Left kidney (tissue), 8 donors: ENCODE measurements around the gene PTPRO. TPM values are rescaled to one million over a fixed set of nuclear protein-coding genes. Genes with fewer than 3 reads are reported as not detected.

Experiments
- DNase-seq: peaks from one replicate; pipeline ENCODE4 v3.0.0-alpha.2; 2013
- long read RNA-seq, 8 donors: transcript quantifications; one replicate each; lab custom pipeline, GENCODE V29; 2026
- polyA plus RNA-seq: library from polyadenylated mRNA; unstranded; fragments of 120-200 nt; gene quantifications from one replicate; pipeline ENCODE4 v1.2.1, GENCODE V29; 2013; ENCODE audit not compliant: insufficient read length

Gene PTPRO
- polyA plus RNA-seq, result 257 TPM
- long read RNA-seq, donor 1, full-length matches to known transcripts, result 10 of 51 reads
- long read RNA-seq, donor 1, partial matches to known transcripts, result 41 of 51 reads
- long read RNA-seq, donor 1, other reads (novel, unspliced or antisense), result 0 of 51 reads
- long read RNA-seq, donor 2, full-length matches to known transcripts, result 11 of 29 reads
- long read RNA-seq, donor 2, partial matches to known transcripts, result 18 of 29 reads
- long read RNA-seq, donor 2, other reads (novel, unspliced or antisense), result 0 of 29 reads
- long read RNA-seq, donor 3, full-length matches to known transcripts, result 8 of 16 reads
- long read RNA-seq, donor 3, partial matches to known transcripts, result 8 of 16 reads
- long read RNA-seq, donor 3, other reads (novel, unspliced or antisense), result 0 of 16 reads
- long read RNA-seq, donor 4, result 0 reads
- long read RNA-seq, donor 5, full-length matches to known transcripts, result 18 of 237 reads
- long read RNA-seq, donor 5, partial matches to known transcripts, result 219 of 237 reads
- long read RNA-seq, donor 5, other reads (novel, unspliced or antisense), result 0 of 237 reads
- long read RNA-seq, donor 6, full-length matches to known transcripts, result 5 of 155 reads
- long read RNA-seq, donor 6, partial matches to known transcripts, result 150 of 155 reads
- long read RNA-seq, donor 6, other reads (novel, unspliced or antisense), result 0 of 155 reads
- long read RNA-seq, donor 7, full-length matches to known transcripts, result 17 of 247 reads
- long read RNA-seq, donor 7, partial matches to known transcripts, result 230 of 247 reads
- long read RNA-seq, donor 7, other reads (novel, unspliced or antisense), result 0 of 247 reads
- long read RNA-seq, donor 8, full-length matches to known transcripts, result 3 of 3 reads
- long read RNA-seq, donor 8, partial matches to known transcripts, result 0 of 3 reads
- long read RNA-seq, donor 8, other reads (novel, unspliced or antisense), result 0 of 3 reads

DNA sequence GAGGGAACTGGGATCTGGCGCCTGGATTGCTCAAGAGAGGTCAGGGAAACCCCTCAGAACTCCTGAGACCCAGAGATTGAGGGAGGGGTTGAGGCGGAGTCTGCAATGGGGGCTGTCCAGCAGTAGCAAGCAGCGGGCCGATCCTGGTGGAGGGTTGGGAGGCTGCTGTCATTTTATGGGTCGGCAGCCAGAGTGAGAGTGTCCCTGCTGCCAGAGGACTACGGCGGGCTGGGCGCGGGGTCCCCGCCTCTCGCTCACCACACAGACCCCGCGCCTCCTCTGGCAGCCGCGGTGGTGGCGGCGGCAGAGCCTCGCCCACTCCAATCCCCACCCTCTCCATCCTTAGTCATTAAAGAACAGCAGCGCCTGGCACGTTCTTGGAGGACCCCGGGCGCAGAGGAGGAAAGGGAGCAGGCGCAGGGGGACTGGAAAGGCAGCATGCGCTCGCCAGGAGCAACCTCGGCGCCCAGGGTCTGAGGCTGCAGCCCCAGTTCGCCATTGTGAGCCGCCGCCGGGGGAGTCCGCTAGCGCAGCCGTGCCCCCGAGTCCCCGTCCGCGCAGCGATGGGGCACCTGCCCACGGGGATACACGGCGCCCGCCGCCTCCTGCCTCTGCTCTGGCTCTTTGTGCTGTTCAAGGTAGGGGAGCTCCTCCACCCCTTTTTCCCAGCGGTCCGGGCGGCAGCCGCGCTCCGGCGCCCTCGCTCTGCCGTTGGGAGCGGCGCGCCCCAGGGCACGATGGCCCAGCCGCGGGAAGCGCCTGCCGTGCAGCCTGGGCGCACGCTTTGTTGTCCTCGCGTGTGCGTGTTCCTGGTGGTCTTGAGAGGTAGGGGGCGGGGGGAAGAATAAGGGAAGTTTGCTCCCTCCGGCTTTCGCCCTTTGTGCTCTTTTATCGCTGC, at the start of gene PTPRO:
PTPRO (plus strand) TSS at position 345 of the 898 bp plus-strand sequence.
- peak; percentile 30 for DNase-seq

DNA sequence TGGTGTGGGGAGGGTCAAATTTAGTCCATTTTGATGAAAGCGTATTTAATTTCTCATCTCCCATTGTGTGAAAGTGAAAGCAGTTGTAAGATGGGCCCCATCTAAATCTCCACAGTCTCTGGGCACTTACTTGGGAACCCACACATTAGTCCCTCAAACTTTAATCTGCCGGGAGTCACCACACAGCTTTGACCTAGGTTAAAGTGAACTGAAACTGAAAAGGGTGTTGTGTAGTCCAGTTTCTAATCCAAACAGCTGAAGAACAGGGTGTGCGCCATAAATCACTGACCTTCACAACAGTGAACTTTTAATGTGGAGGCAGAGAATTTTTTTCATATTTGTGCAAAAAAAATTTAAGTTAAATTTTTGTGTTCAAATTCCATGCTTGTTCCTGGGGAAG, 48.4 kb upstream of the PTPRO start:
- DNase-seq, result no peak

DNA sequence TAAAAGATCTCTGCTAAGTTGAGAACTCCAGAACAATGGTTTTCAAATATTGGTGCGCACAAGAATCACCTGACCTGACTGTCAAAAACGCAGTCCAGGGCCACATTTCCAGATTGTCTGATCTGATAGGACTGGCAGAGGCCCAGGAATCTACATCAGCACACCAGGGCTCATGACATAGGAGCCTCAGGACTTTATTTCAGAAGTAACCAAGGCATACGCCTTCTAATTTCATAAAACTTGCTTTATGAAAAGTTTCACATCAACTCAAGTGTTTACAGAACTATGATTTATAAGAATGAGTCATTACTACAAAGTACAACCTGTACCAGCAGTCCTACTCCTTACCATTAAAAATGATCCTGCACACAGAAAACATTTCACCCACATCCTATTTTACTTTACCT, 47.7 kb upstream of the PTPRO start:
- DNase-seq, result no peak

DNA sequence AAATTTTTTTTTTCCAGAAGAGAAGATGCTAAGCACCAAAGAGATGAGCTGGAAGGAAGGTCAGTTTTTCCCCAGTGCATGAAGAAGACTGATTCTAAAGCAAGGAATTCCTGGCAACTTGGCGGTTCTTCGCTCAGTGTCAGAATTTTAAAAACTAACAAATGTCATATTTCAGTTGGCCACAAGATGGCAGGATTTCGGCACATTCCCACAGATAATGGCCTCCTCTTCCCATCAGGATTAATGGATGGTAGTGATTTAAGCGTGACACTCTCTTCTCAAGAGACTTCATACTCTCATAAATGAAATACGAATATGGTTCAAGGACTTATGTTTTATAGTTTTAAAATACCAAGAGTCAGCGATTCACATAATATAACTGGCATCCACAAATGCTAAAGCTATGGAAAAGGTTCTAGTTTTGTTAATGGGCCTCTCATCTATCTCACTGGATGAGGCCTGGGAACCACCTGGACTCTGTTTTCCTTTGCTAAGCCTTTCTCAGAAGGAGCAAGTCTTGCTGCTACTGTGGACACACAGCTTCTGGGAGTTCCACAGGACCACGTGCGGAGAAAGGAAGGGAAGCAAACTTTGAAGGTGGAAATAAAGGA, 46.1 kb upstream of the PTPRO start:
- DNase-seq, result peak; percentile 49

DNA sequence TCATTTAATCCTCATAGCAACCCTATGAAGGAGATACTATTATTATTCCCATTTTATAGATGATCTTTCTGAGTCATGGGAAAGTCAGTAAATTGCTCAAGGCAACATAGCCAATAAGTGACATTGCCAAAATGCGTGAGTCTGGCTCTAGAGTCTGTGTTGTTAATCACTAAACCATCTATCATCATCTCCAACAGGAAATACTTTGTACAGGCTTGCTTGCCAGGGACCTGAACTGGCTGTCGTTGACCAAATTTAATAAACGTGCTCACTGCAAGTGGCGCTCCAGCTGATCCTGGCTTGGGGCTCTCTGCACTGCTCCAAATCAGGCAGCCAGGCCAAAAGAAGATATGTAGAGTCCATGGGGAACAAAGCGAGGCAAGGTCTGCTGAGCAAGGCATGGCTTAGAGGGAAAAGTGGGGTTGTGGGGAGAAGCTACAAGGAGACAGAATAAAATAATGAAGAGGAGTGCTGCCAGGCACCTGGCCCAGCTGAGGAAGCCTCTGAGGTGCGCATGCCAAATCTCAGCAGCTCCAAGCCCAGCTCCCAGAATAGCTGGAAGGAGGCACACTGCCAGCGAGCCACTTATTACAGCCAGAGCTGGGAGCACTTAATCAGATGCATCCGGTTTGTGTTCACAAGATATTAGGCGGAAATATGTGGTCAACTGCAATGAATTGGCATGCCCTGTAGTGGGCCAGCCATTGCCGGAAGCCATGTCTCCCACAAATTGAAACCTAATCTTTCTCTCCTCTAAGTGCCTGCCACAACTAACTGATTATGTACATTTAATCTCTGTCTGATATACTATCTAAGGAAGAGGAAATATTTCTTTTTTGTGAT, 43.3 kb upstream of the PTPRO start:
- DNase-seq, result no peak

DNA sequence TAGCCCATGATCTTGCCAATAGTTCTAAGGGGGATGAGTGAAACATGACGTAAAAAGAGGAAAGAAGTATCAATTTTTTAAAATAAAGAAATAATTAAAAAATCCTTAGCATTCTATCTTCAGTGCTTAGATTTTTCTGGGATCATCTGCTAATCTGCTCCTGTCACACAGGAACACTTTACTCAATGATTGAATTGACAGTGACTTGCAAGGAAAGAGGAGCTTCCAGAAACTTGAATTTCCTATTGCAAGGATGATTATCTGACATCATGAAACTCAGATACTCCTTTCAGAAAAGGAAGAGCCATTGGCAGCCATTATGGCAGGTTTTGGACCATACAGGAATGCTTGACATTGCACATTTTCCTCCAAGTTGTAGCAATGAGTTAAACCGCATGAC, 41.4 kb upstream of the PTPRO start:
- no peak for DNase-seq

DNA sequence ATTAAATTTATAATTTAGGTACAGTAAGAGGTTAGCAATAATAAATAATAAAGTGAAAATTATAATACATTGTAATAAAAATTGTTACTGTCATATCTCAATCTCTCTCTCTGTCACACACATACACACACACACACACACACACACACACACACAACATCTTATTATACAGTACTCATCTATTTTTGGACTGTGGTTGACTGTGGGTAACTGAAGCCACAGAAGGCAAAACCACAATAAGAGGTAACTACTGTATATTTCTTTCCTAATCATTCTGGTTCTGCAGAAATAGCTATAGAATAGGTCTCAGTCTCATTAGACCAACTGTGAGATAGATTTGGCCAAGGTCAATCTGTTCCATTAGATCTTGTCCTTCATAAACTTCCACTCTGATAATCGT, 33.1 kb upstream of the PTPRO start:
- no peak for DNase-seq

DNA sequence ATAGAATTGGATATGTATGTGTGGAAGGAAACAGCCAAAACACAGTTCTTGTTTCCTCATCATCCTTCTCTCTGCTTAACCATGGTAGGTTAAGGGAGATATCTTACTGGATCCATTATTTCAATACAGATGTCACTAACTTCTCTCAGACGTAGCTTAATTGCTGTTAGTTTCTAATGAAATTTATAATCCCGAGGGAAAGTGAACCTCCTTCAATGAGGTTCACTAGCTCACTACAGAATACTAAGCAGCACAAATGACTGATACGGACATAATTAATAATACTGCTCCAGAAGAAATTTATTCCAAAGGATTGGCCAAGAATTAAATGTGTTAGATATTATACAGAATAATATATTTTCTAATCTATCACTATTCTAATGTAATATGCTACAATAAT, 28.6 kb upstream of the PTPRO start:
- no peak for DNase-seq

DNA sequence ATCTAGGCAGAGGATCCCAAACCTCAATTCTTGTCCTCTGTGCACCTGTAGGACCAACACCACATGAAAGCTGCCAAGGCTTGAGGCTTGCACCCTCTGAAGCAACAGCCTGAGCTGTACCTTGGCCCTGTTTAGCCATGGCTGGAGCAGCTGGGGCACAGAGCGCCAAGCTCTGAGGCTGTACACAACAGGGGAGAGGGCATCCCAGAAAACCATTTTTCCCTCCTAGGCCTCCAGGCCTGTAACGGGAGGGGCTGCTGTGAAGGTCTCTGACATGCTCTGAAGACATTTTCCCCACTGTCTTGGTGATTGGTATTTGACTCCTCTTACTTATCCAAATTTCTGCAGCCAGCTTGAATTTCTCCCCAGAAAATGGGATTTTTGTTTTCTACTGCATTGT, 22.4 kb upstream of the PTPRO start:
- no peak for DNase-seq

DNA sequence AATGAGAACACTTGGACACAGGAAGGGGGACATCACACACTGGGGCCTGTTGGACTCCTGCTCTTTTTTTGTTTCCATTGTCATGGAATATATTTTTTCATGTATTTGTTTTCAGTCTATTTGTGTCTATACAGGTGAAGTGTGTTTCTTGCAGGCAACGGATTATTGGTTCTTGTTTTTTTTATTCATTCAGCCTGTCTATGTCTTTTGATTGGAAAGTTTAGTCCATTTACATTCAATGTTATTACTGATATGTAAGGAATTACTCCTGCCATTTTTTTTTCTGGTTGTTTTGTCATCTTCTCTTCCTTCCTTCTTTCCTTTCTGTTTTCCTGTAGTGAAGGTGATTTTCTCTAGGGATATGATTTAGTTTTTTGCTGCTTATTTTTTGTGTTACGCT, 18.0 kb upstream of the PTPRO start:
- no peak for DNase-seq

DNA sequence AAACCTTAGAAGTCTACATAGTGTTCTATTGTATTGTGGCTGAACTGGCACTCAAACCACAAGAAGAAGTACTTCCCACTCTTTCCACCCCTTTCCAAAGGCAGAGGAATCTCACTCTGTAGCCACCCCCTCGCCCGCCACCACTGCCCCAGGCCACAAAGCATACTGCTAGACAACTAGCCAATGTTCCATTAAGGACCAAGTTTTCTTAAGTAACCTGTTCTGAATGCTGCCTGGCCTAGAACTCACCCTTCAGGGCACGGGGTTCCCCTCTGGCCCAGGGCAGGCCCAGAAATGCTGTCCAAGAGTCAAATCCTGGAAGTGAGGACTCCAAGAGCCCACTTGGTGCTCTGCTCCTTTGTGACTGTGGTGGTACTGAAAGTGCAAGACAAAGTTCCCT, 15.7 kb upstream of the PTPRO start:
- no peak for DNase-seq

DNA sequence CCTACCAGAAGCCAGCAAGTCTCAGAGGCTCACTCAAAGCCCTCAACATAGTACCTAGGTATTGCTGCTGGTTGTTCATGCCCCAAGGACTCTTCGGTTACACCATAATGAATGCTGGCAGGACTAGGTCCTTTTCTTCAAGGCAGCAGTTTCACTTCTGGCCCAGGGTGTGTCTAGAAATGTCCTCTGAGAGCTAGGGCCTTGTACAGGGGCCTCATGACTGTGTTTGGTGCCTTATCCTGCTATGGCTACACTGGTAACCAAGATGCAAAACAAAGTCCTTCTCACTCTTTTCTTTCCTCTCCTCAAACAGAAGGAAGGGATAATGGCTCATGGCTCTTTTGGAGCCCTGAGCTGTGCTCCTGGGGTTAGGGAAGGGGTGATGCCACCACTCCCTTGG, 15.2 kb upstream of the PTPRO start:
- DNase-seq, result no peak

DNA sequence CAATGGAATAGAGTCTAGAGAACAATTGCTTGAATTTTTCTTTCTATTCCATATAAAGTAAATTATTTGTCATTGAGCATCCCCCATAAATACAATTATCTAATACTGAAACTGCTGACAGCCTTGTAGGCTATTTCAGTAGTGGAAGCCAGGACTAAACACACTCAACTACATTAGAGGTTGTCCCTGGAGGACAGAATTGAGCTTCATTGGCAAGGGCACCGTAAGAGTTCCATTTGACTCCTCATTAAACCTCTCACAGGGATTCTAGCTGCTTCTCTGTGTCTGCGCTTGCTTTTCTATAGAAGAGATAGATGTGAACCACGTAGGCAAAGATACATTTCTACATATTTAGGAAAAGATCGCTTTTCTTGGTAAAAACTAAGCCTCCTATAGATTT, 3.5 kb upstream of the PTPRO start:
- no peak for DNase-seq

DNA sequence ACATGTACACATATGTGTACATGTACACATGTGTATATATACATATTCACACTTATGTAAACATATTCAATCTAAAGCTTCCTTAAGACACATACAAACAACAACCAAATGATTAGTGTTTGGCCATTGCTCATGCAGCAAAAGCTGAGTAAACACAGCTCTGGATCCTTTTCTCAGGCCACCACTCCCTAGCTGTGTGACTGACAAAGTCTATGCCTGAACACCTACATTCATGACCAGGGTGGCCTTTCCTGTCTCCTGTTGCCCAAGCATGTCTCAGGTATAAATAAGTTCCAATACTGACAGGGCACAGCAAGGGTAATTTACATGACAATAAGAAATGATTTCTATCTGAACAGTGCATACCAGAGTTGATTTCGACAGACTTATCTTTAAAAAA, 1.4 kb upstream of the PTPRO start:
- no peak for DNase-seq

DNA sequence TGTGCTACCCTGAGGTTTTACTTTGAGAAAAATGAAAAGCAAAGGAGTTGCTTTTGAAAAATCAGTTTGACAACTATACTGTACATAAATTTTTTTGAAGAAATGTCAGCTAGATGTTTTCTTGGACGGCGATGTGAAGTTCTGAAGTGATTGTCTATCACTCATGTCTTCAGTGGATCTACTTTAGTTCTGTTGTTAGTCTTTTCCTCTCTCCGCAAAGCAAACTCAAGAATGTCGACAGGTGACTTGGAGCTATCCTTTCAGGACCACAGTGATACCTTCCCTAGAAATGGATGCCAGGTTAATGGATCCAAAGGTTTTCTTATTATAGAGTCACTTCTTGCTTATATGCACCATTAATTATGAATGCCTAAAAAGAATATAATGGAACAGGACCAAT, 1.2 kb downstream of the PTPRO start:
- peak; percentile 39 for DNase-seq

DNA sequence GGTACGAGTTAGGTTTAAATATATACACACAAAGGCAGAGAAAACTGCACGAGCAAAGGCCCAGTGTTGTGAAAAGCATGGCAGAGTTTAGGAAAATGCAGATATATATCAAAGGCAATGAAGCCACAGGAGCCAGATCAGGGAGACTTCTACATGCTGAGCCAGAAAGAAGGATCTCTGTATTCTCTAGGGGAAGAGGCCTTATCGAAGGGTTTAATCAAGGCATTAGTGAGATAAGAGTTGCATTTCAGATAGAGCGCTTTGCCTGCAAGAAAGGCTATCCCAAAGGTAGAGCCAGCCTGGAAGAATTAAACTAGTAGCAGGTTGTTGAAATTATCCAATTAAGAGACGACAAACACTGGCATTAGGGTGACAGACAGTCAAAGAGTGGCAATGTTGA, 7.6 kb downstream of the PTPRO start:
- DNase-seq, result no peak

DNA sequence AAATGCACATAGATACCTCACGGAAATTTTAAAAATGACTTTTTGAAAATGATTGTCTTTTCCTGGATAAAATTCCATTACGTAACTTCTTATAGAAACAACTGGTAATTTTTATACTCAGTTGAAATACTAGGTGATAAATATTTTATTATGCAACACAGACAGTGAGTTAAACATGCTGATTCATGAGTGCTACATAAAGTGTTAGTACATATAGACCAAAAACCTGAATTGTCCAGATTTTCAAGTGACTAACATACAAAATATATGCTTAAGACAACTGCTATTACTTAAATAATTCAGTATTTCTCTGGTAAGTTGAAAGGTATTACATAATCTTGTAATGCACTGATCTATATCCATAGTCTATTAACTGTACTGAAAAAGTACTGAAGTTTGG, 11.9 kb downstream of the PTPRO start:
- DNase-seq, result no peak

DNA sequence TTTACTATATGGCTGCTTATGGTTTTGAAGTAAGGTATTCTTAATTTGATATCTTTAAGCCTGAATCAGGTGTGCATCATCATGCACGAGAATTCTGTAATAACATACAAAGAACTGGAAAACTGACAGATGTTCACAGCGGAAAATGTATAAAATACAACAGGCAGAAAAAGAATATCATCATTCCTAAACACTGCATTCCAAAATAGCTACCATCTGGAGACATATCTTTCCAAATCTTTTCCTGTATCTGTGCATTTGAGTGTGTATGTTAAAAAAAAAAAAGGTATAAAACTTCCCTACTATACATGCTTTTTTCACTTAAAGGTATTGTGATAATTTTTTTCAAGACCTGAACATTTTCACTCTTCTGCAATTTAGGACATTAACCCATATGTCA, 13.7 kb downstream of the PTPRO start:
- DNase-seq, result no peak

DNA sequence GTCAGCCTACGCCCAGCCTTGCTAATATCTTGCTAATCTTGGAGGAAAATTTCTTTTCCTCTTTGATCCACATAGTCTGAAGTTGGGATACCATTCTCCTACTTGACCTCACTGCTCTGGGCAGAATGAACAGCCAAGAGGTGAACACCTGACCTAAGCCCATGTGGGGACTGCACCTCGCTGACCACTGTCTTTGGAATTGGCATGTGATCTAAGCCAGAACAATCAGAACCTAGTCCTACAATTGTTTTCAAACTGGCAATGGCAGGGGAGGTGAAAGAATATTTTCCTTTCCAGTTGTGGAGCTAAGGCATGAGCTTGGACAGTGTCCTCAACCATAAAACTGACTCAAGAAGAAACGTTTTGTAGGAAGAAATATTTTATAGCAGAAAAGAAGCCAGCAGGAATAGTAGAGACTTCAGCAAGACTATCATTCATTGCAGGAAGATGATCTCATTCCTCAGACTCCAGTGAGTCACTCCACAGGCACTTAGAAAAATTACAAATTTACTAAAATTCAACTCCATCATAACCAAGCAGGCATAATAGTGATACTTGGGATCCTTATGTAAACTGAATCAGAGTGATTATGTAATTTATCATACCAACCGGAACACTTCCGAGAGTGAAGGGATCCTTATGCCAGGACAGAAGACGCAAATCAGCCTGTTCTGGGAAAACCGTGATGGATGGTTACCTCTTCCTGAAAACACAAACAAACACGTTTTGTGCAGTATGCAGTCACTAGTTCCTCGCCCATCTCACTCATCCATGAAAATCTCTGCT, 14.7 kb downstream of the PTPRO start:
- DNase-seq, result no peak

DNA sequence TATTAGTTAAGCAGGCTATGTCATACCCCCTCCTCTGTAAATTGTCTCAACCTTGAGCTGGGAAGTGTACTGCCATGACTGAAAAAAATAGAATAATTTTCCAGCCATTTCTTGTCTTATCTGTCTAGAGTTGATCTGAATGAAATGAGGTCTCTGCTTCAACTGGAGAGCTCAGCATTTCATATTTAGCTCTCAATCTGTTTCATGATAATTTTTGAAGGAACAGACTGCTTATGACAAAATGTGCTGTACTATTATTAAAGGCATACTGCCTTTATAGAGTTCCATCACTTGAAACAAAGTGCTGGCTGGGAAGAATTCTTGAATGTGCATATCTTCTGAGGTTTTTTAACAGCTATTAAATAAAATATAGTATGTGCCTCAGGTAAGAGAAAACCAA, 19.1 kb downstream of the PTPRO start:
- no peak for DNase-seq
